ENCODE results near the gene SNAPC5.

DNA sequence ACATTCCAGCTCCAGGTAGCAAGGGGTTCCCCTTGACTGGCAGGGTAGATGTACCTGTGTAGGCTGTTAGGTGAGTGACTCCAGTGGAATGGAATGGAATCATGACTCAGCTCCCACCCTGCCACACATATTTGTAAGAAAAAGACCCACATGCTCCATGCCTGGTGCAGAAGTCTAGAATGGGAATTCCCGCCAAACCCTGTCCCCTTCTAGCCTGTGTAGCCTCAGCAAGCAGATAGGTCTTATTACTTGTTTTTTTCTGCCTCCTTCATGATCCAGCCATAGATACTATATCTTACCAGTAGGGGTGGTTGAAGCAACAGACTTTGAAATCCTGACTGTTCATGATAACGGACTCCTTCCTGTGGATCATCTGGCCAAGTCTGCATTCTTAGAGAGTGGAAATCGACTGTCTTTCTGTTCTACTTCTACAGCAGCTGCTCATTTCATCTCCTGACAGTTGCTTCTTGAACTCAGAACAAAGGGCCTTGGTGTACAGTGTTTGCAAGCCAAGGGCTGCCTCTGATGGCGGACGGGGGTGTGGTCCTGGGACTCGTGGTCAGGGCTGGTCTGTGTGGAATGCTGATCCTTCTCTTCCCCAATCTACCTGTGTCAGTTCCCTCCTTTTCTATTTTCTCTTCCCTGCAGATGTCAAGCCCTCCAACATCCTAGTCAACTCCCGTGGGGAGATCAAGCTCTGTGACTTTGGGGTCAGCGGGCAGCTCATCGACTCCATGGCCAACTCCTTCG is 16.3 kb downstream of the SNAPC5 start:
- TF ChIP-seq, protein P1, sequence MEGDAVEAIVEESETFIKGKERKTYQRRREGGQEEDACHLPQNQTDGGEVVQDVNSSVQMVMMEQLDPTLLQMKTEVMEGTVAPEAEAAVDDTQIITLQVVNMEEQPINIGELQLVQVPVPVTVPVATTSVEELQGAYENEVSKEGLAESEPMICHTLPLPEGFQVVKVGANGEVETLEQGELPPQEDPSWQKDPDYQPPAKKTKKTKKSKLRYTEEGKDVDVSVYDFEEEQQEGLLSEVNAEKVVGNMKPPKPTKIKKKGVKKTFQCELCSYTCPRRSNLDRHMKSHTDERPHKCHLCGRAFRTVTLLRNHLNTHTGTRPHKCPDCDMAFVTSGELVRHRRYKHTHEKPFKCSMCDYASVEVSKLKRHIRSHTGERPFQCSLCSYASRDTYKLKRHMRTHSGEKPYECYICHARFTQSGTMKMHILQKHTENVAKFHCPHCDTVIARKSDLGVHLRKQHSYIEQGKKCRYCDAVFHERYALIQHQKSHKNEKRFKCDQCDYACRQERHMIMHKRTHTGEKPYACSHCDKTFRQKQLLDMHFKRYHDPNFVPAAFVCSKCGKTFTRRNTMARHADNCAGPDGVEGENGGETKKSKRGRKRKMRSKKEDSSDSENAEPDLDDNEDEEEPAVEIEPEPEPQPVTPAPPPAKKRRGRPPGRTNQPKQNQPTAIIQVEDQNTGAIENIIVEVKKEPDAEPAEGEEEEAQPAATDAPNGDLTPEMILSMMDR (IDR thresholded peaks at IDR 0.05), result no peak
- no peak for TF ChIP-seq POLR2AphosphoS5 (IDR thresholded peaks at IDR 0.05)

All from prostate gland (tissue), 2 donors.